Lung (tissue), 12 donors: ENCODE results near the gene SMG6. TPM values are rescaled to one million over a fixed set of nuclear protein-coding genes. Genes with fewer than 3 reads are reported as not detected.

Experiments
- ATAC-seq: fragments of 200-7000 bp; cut with Tn5 transposase; one replicate; pipeline ENCODE4 v1.9.1; 2020; ENCODE audit warnings: moderate number of reproducible peaks; ENCODE audit not compliant: insufficient read depth, low FRiP score
- DNase-seq, 3 donors: peaks; one replicate each; pipeline ENCODE4 v3.0.0-alpha.2; 2013 to 2017
- H3K27ac ChIP-seq, 2 donors: one replicate each; pipeline ENCODE4 v1.5.1; 2013; ENCODE audit warnings: mild to moderate bottlenecking in 2 of 2, moderate library complexity in 2 of 2, control low read depth in 1 of 2, inconsistent platforms in 1 of 2, low read depth in 1 of 2, low read length in 1 of 2
- H3K27me3 ChIP-seq, 3 donors: one replicate each; pipeline ENCODE4 v1.5.1; 2013; ENCODE audit warnings: low read length in 2 of 3; ENCODE audit not compliant: control insufficient read depth in 3 of 3, insufficient read depth in 3 of 3
- H3K36me3 ChIP-seq, 4 donors: one replicate each; pipeline ENCODE4 v1.5.1; 2013; ENCODE audit warnings: low read length in 4 of 4, mild to moderate bottlenecking in 1 of 4, moderate library complexity in 1 of 4; ENCODE audit not compliant: control insufficient read depth in 4 of 4, insufficient read depth in 4 of 4
- H3K4me1 ChIP-seq, 5 donors: one replicate each; pipeline ENCODE4 v1.5.1; 2013; ENCODE audit warnings: low read length in 5 of 5, mild to moderate bottlenecking in 2 of 5, moderate library complexity in 1 of 5; ENCODE audit not compliant: control insufficient read depth in 5 of 5, insufficient read depth in 5 of 5
- H3K4me3 ChIP-seq: one replicate; pipeline ENCODE4 v1.5.1; 2013; ENCODE audit warnings: mild to moderate bottlenecking, control low read depth, moderate library complexity
- H3K9ac ChIP-seq, 2 donors: one replicate each; pipeline ENCODE4 v1.5.1; 2013; ENCODE audit warnings: low read length in 2 of 2, control low read depth in 1 of 2; ENCODE audit not compliant: insufficient read depth in 1 of 2
- H3K9me3 ChIP-seq, 4 donors: one replicate each; pipeline ENCODE4 v1.5.1; 2013; ENCODE audit warnings: low read length in 3 of 4, mild to moderate bottlenecking in 1 of 4, moderate library complexity in 1 of 4; ENCODE audit not compliant: control insufficient read depth in 4 of 4, insufficient read depth in 3 of 4
- CTCF ChIP-seq: IDR thresholded peaks from 2 replicates; pipeline ENCODE4 v1.5.1; 2012; ENCODE audit warnings: mild to moderate bottlenecking; ENCODE audit errors: control extremely low read depth, extremely low read depth
- WGBS, 2 donors: extraction: QIAGEN DNeasy Blood & Tissue Kit; methylation state at CpG; one replicate each; pipeline ENCODE4 v1.1.7; 2013; 5-methylcytosine and 5-hydroxymethylcytosine counted together
- polyA plus RNA-seq, 2 donors: library from polyadenylated mRNA; stranded (reverse); fragments of 200-250 nt; gene quantifications; one replicate each; pipeline ENCODE4 v1.2.1, GENCODE V29; 2013
- total RNA-seq, 2 donors: library from RNA; depleted of rRNA in 1 of 2; stranded (reverse); fragments of >200 nt in 1 of 2; gene quantifications; one replicate each; pipeline ENCODE4 v1.2.1, GENCODE V29; 2014 to 2021
- donor health status: control.
- donor health status: control.
- donor health status: Bipolar disorder and iron deficiency.
- donor health status: healthy.
- donor health status: DM: yes; HTN: yes; CAD: no.

The SMG6 gene
- total and polyA plus RNA-seq, 4 donors, result 17.6 to 45.1 (median 28.9) TPM

GRCh38 chr17:2277429-2278170, 26.0 kb downstream of the SMG6 start:
- Histone ChIP-seq H3K9me3 (no peaks in the 10 kb centered on the region), H3K4me3 (no peak overlapping the region), H3K27me3 (no peaks in the 10 kb centered on the region), H3K4me1 (no peaks in the 10 kb centered on the region), H3K9ac (no peak overlapping the region), H3K27ac (no peak overlapping the region), H3K36me3 (peaks cover 22 to 38% (median 30%) of the 10 kb centered on the region in 4 donors)
- no peak for TF ChIP-seq CTCF
- WGBS, 2 donors, result 96 to 99% methylated on average over 9 of the region's 9 CpGs
- DNase-seq (no peak), ATAC-seq (no peak)

- ATAC-seq (no peak), DNase-seq (no peak)
- WGBS, 2 donors, result 76 to 94% methylated on average over 1 of the region's 1 CpG
- Histone ChIP-seq H3K4me3 (no peak overlapping the region), H3K27me3 (no peaks in the 10 kb centered on the region), H3K9ac (no peak overlapping the region), H3K27ac (no peak overlapping the region), H3K9me3 (no peaks in the 10 kb centered on the region), H3K4me1 (no peaks in the 10 kb centered on the region), H3K36me3 (peaks cover 11 to 22% (median 15%) of the 10 kb centered on the region in 4 donors)
- TF ChIP-seq CTCF, result no peak
Measured at GRCh38 chr17:2275722-2276121, 27.9 kb downstream of the SMG6 start.

- ATAC-seq (no peak), DNase-seq (no peak)
- Histone ChIP-seq H3K4me3 (no peak overlapping the region), H3K27ac (no peak overlapping the region), H3K36me3 (peaks cover 6 to 12% (median 9%) of the 10 kb centered on the region in 4 donors), H3K9ac (no peak overlapping the region), H3K9me3 (no peaks in the 10 kb centered on the region), H3K4me1 (no peaks in the 10 kb centered on the region), H3K27me3 (no peaks in the 10 kb centered on the region)
- 46 to 83% methylated on average over 2 of the region's 2 CpGs for WGBS, 2 donors
- TF ChIP-seq CTCF, result no peak
Measured at GRCh38 chr17:2274414-2274813, 29.2 kb downstream of the SMG6 start.
